Measurements from ENCODE around the gene ACTL6A. TPM values are rescaled to one million over a fixed set of nuclear protein-coding genes. Genes with fewer than 3 reads are reported as not detected.

Gene ACTL6A
- total and polyA plus RNA-seq, 7 experiments from 2014 or later: 23.2 to 78.3 (median 56.3) TPM

GRCh38 chr3:179613807-179614206 lies 51.1 kb downstream of the ACTL6A start:
- Mint-ChIP-seq H3K4me3 (no peak overlapping the region), H3K27ac (no peak overlapping the region), H3K27me3 (no peaks in the 10 kb centered on the region), H3K4me1 (peaks cover 10 to 29% (median 25%) of the 10 kb centered on the region in 7 donors), H3K36me3 (peaks cover 0 to 23% (median 18%) of the 10 kb centered on the region in 5 donors), H3K9me3 (no peaks in the 10 kb centered on the region)
- Histone ChIP-seq H3K27me3 (ENCODE audit: control insufficient read depth in 2 of 2, insufficient read depth in 2 of 2, low read length in 2 of 2) (no peaks in the 10 kb centered on the region), H3K36me3 (ENCODE audit: control insufficient read depth in 2 of 3, insufficient read depth in 3 of 3, low read length in 3 of 3) (peaks cover 0 to 16% (median 3%) of the 10 kb centered on the region in 3 experiments), H3K4me1 (ENCODE audit: control insufficient read depth in 2 of 2, insufficient read depth in 2 of 2, low read length in 2 of 2) (peaks cover 0 to 4% of the 10 kb centered on the region in 2 donors), H3K9me3 (ENCODE audit: control insufficient read depth in 2 of 3, low read length in 3 of 3) (no peaks in the 10 kb centered on the region), H3K27ac (ENCODE audit: low read depth, low read length) (no peak overlapping the region), H3K4me3 (ENCODE audit: low read length) (no peak overlapping the region)
- POLR2A ChIA-PET: interaction anchor here (1.3 kb wide), 1 partner anchor 9 kb away, joined by 3 read pairs; the partner anchor contains the start of genes MRPL47 and NDUFB5
- ATAC-seq: no peak
- no peak for DNase-seq
- CTCF ChIA-PET: no interaction called here
- intact Hi-C loops (cut with micrococcal nuclease): no loop called here

GRCh38 chr3:179615458-179616173 lies 52.9 kb downstream of the ACTL6A start:
- Mint-ChIP-seq H3K4me1 (peaks cover 2 to 16% (median 10%) of the 10 kb centered on the region in 7 donors), H3K27me3 (no peaks in the 10 kb centered on the region), H3K4me3 (no peak overlapping the region), H3K27ac (no peak overlapping the region), H3K9me3 (no peaks in the 10 kb centered on the region), H3K36me3 (peaks cover 0 to 31% (median 27%) of the 10 kb centered on the region in 5 donors)
- DNase-seq: no peak
- ChIA-PET POLR2A (interaction anchor here (0.8 to 1.5 kb wide), 3 partner anchors 9 to 12 kb away, joined by 3 to 4 read pairs (median 3); partner anchors contain the start of genes MRPL47 and NDUFB5), CTCF (no interaction called here)
- peaks cover 0 to 17% (median 4%) of the 10 kb centered on the region in 3 experiments for H3K36me3 ChIP-seq (ENCODE audit: control insufficient read depth in 2 of 3, insufficient read depth in 3 of 3, low read length in 3 of 3)
- ATAC-seq: no peak
- H3K4me3 ChIP-seq (ENCODE audit: low read length): no peak overlapping the region
- no peak overlapping the region for H3K27ac ChIP-seq (ENCODE audit: low read depth, low read length)
- H3K27me3 ChIP-seq (ENCODE audit: control insufficient read depth in 2 of 2, insufficient read depth in 2 of 2, low read length in 2 of 2): no peaks in the 10 kb centered on the region
- intact Hi-C loops (cut with micrococcal nuclease): no loop called here
- H3K9me3 ChIP-seq (ENCODE audit: control insufficient read depth in 2 of 3, low read length in 3 of 3): no peaks in the 10 kb centered on the region
- no peaks in the 10 kb centered on the region for H3K4me1 ChIP-seq (ENCODE audit: control insufficient read depth in 2 of 2, insufficient read depth in 2 of 2, low read length in 2 of 2)

- H3K36me3 Mint-ChIP-seq: peaks cover 3 to 53% (median 43%) of the 10 kb centered on the region in 5 donors
- Histone ChIP-seq H3K4me1 (ENCODE audit: control insufficient read depth in 2 of 2, insufficient read depth in 2 of 2, low read length in 2 of 2) (no peaks in the 10 kb centered on the region), H3K27me3 (ENCODE audit: control insufficient read depth in 2 of 2, insufficient read depth in 2 of 2, low read length in 2 of 2) (no peaks in the 10 kb centered on the region), H3K4me3 (ENCODE audit: low read length) (no peak overlapping the region), H3K36me3 (ENCODE audit: control insufficient read depth in 2 of 3, insufficient read depth in 3 of 3, low read length in 3 of 3) (peaks cover 3 to 49% (median 4%) of the 10 kb centered on the region in 3 experiments), H3K9me3 (ENCODE audit: control insufficient read depth in 2 of 3, low read length in 3 of 3) (no peaks in the 10 kb centered on the region), H3K27ac (ENCODE audit: low read depth, low read length) (no peak overlapping the region)
- H3K4me3 Mint-ChIP-seq: no peak overlapping the region
- no peaks in the 10 kb centered on the region for H3K27me3 Mint-ChIP-seq
- ChIA-PET CTCF (interaction anchor here (0.7 kb wide), 1 partner anchor 28 kb away, joined by 3 read pairs; no protein-coding TSS in a partner anchor), POLR2A (no interaction called here)
- no peak for DNase-seq
- peaks cover 0 to 2% (median 0%) of the 10 kb centered on the region in 7 donors for H3K4me1 Mint-ChIP-seq
- H3K9me3 Mint-ChIP-seq: no peaks in the 10 kb centered on the region
- H3K27ac Mint-ChIP-seq: peak overlapping the region in 1 of 9 donors; percentile 14
- intact Hi-C loops (cut with micrococcal nuclease): no loop called here
- no peak for ATAC-seq
Observed at GRCh38 chr3:179622023-179622422, 59.3 kb downstream of the ACTL6A start.

GRCh38 chr3:179624451-179624850 lies 61.7 kb downstream of the ACTL6A start:
- POLR2A ChIA-PET: no interaction called here
- H3K4me1 Mint-ChIP-seq: peaks cover 0 to 3% (median 0%) of the 10 kb centered on the region in 7 donors

GRCh38 chr3:179630753-179631451 lies 68.2 kb downstream of the ACTL6A start:
- POLR2A ChIA-PET: interaction anchor here (1.4 kb wide), 1 partner anchor 12 kb away, joined by 3 read pairs; no protein-coding TSS in a partner anchor
- no peaks in the 10 kb centered on the region for H3K27me3 ChIP-seq (ENCODE audit: control insufficient read depth in 2 of 2, insufficient read depth in 2 of 2, low read length in 2 of 2)
- DNase-seq: no peak
- Mint-ChIP-seq H3K36me3 (peaks cover 0 to 11% (median 9%) of the 10 kb centered on the region in 5 donors), H3K4me1 (peaks cover 0 to 1% (median 0%) of the 10 kb centered on the region in 7 donors), H3K4me3 (no peak overlapping the region), H3K27ac (no peak overlapping the region), H3K9me3 (no peaks in the 10 kb centered on the region), H3K27me3 (no peaks in the 10 kb centered on the region)
- no peaks in the 10 kb centered on the region for H3K36me3 ChIP-seq (ENCODE audit: control insufficient read depth in 2 of 3, insufficient read depth in 3 of 3, low read length in 3 of 3)
- H3K9me3 ChIP-seq (ENCODE audit: control insufficient read depth in 2 of 3, low read length in 3 of 3): no peaks in the 10 kb centered on the region
- H3K4me1 ChIP-seq (ENCODE audit: control insufficient read depth in 2 of 2, insufficient read depth in 2 of 2, low read length in 2 of 2): no peaks in the 10 kb centered on the region
- no peak for ATAC-seq
- intact Hi-C loops (cut with micrococcal nuclease): no loop called here
- no peak overlapping the region for H3K4me3 ChIP-seq (ENCODE audit: low read length)
- CTCF ChIA-PET: no interaction called here
- no peak overlapping the region for H3K27ac ChIP-seq (ENCODE audit: low read depth, low read length)

More at GRCh38 chr3:179624451-179624850, 61.7 kb downstream of the ACTL6A start:
- intact Hi-C loops (cut with micrococcal nuclease): no loop called here
- H3K27ac ChIP-seq (ENCODE audit: low read depth, low read length): no peak overlapping the region
- H3K27me3 Mint-ChIP-seq: no peaks in the 10 kb centered on the region
- H3K27me3 ChIP-seq (ENCODE audit: control insufficient read depth in 2 of 2, insufficient read depth in 2 of 2, low read length in 2 of 2): no peaks in the 10 kb centered on the region
- H3K27ac Mint-ChIP-seq: no peak overlapping the region
- no peak for DNase-seq
- H3K36me3 Mint-ChIP-seq: peaks cover 3 to 52% (median 38%) of the 10 kb centered on the region in 5 donors
- CTCF ChIA-PET: no interaction called here
- H3K4me1 ChIP-seq (ENCODE audit: control insufficient read depth in 2 of 2, insufficient read depth in 2 of 2, low read length in 2 of 2): no peaks in the 10 kb centered on the region
- H3K9me3 ChIP-seq (ENCODE audit: control insufficient read depth in 2 of 3, low read length in 3 of 3): no peaks in the 10 kb centered on the region
- H3K36me3 ChIP-seq (ENCODE audit: control insufficient read depth in 2 of 3, insufficient read depth in 3 of 3, low read length in 3 of 3): peaks cover 0 to 33% (median 3%) of the 10 kb centered on the region in 3 experiments
- H3K4me3 Mint-ChIP-seq: no peak overlapping the region
- H3K4me3 ChIP-seq (ENCODE audit: low read length): no peak overlapping the region
- H3K9me3 Mint-ChIP-seq: no peaks in the 10 kb centered on the region
- no peak for ATAC-seq
